ENCODE results near the gene RYR2.

DNA sequence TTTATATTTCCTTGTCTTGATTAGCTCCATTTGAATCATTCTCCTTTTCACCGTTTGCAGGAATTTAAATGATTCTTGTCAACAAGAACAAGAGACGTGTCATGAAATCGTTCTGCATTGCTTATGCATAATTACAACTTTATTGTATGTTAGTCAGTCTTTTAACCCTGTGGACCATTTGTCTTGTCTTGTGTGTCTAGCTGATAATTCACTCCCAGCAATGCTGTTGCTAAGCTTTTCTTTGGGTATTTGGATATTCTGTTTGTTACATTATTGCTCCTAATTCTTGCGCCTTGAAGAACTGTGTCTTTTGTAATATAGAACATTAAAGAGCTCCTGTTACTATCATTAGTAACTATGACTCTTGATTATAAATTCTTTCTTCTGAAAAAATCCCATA, 311.9 kb downstream of the RYR2 start:
- TF ChIP-seq, protein P1, sequence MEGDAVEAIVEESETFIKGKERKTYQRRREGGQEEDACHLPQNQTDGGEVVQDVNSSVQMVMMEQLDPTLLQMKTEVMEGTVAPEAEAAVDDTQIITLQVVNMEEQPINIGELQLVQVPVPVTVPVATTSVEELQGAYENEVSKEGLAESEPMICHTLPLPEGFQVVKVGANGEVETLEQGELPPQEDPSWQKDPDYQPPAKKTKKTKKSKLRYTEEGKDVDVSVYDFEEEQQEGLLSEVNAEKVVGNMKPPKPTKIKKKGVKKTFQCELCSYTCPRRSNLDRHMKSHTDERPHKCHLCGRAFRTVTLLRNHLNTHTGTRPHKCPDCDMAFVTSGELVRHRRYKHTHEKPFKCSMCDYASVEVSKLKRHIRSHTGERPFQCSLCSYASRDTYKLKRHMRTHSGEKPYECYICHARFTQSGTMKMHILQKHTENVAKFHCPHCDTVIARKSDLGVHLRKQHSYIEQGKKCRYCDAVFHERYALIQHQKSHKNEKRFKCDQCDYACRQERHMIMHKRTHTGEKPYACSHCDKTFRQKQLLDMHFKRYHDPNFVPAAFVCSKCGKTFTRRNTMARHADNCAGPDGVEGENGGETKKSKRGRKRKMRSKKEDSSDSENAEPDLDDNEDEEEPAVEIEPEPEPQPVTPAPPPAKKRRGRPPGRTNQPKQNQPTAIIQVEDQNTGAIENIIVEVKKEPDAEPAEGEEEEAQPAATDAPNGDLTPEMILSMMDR (IDR thresholded peaks at IDR 0.05; ENCODE audit: low read depth, low read length), result no peak
- TF ChIP-seq EZH2phosphoT487 (IDR thresholded peaks at IDR 0.05; ENCODE audit: low read depth), result no peak

Data from OCI-LY3 (cell line).